Measurements from ENCODE around the gene MYBPC3.

The MYBPC3 gene

DNA sequence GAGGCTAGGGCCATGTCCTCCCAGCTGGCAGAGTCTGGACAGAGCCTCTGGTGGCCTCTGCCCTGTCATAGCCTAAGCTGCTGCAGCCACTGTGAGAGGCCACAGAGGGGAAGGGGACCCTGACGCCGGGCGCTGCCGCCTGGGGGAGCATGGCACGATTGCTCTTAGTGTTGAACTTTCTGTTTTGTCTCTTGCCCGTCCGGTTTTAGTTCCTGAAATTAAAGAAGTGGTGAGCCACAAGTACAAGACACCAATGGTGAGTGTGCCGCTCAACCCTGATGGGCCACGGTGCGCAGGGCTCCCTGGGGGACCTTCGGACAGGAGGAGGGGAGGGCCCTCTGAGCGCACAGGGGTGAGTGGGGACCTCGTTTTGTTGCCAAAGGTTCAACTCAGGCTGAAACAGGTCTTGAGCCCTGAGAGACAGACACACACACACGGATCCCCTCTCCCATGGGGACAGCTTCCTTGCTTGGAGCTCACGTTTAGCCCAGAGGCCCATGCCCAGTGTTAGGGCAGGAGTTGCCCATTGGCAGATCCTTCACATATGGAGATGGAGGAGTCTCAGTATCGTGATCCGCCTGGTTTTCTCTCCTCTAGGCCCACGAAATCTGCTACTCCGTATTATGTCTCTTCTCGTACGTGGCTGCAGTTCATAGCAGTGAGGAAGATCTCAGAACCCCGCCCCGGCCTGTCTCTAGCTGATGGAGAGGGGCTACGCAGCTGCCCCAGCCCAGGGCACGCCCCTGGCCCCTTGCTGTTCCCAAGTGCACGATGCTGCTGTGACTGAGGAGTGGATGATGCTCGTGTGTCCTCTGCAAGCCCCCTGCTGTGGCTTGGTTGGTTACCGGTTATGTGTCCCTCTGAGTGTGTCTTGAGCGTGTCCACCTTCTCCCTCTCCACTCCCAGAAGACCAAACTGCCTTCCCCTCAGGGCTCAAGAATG is 23.8 kb downstream of the MYBPC3 start:
- peak; percentile 64 for DNase-seq (ENCODE audit: low spot score)
- TF ChIP-seq, protein P1, sequence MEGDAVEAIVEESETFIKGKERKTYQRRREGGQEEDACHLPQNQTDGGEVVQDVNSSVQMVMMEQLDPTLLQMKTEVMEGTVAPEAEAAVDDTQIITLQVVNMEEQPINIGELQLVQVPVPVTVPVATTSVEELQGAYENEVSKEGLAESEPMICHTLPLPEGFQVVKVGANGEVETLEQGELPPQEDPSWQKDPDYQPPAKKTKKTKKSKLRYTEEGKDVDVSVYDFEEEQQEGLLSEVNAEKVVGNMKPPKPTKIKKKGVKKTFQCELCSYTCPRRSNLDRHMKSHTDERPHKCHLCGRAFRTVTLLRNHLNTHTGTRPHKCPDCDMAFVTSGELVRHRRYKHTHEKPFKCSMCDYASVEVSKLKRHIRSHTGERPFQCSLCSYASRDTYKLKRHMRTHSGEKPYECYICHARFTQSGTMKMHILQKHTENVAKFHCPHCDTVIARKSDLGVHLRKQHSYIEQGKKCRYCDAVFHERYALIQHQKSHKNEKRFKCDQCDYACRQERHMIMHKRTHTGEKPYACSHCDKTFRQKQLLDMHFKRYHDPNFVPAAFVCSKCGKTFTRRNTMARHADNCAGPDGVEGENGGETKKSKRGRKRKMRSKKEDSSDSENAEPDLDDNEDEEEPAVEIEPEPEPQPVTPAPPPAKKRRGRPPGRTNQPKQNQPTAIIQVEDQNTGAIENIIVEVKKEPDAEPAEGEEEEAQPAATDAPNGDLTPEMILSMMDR (IDR thresholded peaks at IDR 0.05): no peak
- Histone ChIP-seq H3K4me3 (no peak overlapping the region), H3K27ac (peak overlapping the region in 1 of 2 donors; percentile 3)

DNA sequence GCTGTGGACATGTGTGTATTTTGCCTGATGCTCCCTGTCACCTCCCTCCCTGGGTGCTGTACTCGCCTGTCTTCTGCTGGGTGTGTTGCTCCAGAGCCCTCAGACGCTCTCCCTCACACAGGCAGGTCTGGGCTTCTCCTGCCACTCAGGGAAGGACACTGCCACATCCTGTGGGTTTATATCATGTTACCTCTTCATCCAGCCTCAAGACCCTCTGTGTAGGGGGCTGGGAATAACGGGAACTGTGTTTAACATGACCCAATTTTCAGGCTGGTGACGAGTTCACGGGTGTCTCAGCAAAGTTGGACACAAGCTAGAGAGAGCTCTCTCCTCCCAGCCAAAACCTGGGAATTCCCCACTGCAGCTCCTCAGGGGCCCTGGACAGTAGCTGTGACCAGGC is 24.6 kb downstream of the MYBPC3 start:
- no peak overlapping the region for H3K4me3 ChIP-seq
- peak; percentile 50 for DNase-seq (ENCODE audit: low spot score)
- no peak overlapping the region for H3K27ac ChIP-seq
- TF ChIP-seq, protein P1 (IDR thresholded peaks at IDR 0.05): no peak

DNA sequence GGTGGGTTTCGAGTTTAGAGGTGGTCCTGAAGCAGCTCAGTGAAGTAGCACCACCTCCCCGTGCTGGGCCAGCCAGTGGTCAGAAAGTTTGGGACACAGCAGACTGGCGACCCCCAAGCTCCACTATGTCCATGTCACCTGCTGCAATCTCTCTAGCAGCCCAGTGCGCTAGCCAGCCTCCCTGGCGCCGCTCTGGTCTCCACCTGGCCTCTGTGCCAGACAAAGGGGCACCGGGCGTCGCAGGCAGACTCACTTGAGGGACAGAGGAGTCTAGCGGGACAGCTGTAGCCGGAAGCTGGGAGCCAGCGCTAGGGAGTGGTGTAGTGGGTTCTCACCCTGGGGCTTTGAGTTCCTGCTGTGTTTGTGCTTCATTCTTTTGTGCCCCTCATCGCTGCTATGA is 25.5 kb downstream of the MYBPC3 start:
- DNase-seq (ENCODE audit: low spot score): no peak
- Histone ChIP-seq H3K4me3 (no peak overlapping the region), H3K27ac (no peak overlapping the region)
- TF ChIP-seq, protein P1 (IDR thresholded peaks at IDR 0.05): no peak

DNA sequence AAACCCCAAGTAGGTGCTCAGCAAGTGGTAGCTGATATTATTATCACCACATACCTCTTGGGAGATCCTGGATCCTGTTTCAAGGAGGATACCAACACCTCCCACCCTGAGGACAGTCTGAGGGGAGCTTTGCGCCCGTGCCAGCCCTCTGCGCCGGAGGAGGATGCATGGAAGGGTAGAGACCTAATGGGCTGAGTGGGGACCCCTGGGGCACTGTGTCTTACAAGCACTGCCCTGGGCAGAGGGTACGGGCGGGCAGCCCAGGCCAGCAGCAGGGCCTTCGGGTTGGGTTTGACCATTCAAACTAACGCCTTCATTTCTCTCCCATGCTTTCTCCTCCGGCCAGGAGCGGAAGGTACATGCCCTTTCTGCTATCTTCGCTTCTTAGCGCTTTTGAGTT is 26.3 kb downstream of the MYBPC3 start:
- Histone ChIP-seq H3K4me3 (no peak overlapping the region), H3K27ac (no peak overlapping the region)
- DNase-seq (ENCODE audit: low spot score): peak; percentile 54
- TF ChIP-seq, protein P1 (IDR thresholded peaks at IDR 0.05): no peak

DNA sequence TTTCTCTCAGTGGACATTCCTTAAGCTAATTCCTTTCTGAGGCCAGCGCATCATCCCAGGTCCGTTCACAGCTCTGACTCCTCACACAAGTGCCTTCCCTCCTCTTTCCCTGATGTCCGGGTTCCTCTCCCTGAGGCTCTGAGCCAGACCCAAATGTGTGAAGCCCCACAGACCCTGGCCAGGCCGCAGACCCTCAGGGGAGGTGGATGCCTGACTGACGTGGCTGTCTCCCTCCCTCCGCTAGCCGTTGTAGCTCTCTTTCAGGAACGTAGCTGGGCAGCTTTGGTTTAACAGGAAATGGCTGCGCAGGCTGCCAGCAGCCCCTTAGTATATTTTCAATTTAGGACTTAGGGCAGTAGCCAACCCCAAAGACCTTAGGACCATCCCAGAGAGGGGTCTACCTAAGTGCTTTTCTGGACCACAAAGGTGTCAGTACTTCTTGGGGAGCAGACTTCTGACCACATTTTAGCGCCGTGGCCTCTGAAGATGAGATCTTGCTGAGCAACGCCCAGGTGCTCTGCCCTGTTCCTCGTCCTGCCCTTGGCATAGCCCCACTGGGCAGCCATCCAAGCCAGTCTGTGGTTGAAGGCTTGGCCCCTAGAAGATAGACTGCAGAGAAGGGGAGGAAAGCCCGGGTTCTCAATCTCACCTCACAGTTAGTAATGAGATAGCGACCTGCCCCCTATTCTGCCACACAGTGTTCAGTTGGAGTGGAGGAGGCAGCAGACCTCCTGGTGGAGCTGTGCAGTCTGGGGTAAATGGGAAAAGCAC is 27.0 kb downstream of the MYBPC3 start:
- H3K27ac ChIP-seq: no peak overlapping the region
- no peak for DNase-seq (ENCODE audit: low spot score)
- H3K4me3 ChIP-seq: no peak overlapping the region
- TF ChIP-seq, protein P1 (IDR thresholded peaks at IDR 0.05): no peak

DNA sequence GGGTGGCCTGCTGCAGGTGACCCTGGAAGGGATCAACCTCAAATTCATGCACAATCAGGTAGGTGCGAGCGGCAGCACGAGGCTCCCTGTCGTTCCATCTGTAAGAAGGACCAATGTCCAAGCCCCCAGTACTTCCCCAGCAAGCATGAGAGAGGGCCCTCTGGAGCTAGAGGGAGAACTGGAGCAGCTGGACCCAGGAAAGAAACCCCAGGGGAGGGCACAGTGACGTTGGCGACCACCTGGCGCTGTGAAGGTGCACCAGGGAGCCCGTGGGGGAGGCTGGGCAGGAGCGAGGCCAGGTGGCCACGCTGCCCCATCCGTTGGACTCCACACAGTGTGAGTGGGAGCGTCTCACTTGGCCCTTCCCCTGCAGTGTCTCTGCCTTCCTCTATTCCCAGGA is 28.0 kb downstream of the MYBPC3 start:
- peak; percentile 64 for DNase-seq (ENCODE audit: low spot score)
- Histone ChIP-seq H3K27ac (no peak overlapping the region), H3K4me3 (no peak overlapping the region)
- TF ChIP-seq, protein P1 (IDR thresholded peaks at IDR 0.05): no peak
